ENCODE data around the gene CLSTN2. TPM values are rescaled to one million over a fixed set of nuclear protein-coding genes. Genes with fewer than 3 reads are reported as not detected.

The CLSTN2 gene
- total RNA-seq, 1 experiment from 2014 or later = 0.68 TPM

- Histone ChIP-seq H4K20me1 (ENCODE audit: control insufficient read depth, insufficient read depth, insufficient read length) (no peaks in the 10 kb centered on the region), H3K18ac (ENCODE audit: insufficient read length, low read depth, low read length) (no peak overlapping the region), H2BK20ac (ENCODE audit: low read depth, low read length, poor library complexity, severe bottlenecking) (no peak overlapping the region), H3K79me1 (ENCODE audit: insufficient read depth, low read depth, low read length, poor library complexity, severe bottlenecking) (no peaks in the 10 kb centered on the region), H3K27ac (ENCODE audit: insufficient read length, low read depth, low read length) (no peak overlapping the region), H3T11ph (ENCODE audit: low read length) (no peak overlapping the region), H2BK5ac (ENCODE audit: insufficient read length, low read length) (no peak overlapping the region), H3K14ac (ENCODE audit: insufficient read depth, low read length) (no peak overlapping the region), H2AK5ac (ENCODE audit: insufficient read length, low read length) (no peak overlapping the region), H3K23ac (ENCODE audit: insufficient read length, low read depth, low read length) (no peak overlapping the region), H4K8ac (replicated peaks; ENCODE audit: insufficient read length, low read depth, low read length) (no peak overlapping the region), H4K91ac (ENCODE audit: insufficient read length, low read depth, low read length) (no peak overlapping the region), H3K56ac (ENCODE audit: insufficient read length, low read depth, low read length) (no peak overlapping the region), H3K23me2 (ENCODE audit: insufficient read length, low read depth, low read length, poor library complexity, severe bottlenecking) (no peaks in the 10 kb centered on the region), H2BK15ac (ENCODE audit: low read depth, low read length) (no peak overlapping the region), H3K79me2 (ENCODE audit: insufficient read depth, low read length) (no peaks in the 10 kb centered on the region), H2AFZ (ENCODE audit: low read length) (no peak overlapping the region), H3K4ac (ENCODE audit: low read depth, low read length) (no peak overlapping the region), H2BK12ac (ENCODE audit: insufficient read length, low read depth, low read length) (no peak overlapping the region), H4K5ac (ENCODE audit: insufficient read length, low read depth, low read length) (no peak overlapping the region), H3K27me3 (ENCODE audit: insufficient read depth, low read length) (no peaks in the 10 kb centered on the region), H2BK120ac (ENCODE audit: low read depth, low read length, poor library complexity, severe bottlenecking) (no peak overlapping the region), H3K4me1 (ENCODE audit: insufficient read depth, low read length) (no peaks in the 10 kb centered on the region; the same call in 1 of the 2 replicates), H3K9ac (ENCODE audit: extremely low read depth, insufficient read length, low read length) (no peak overlapping the region), H3K9me3 (ENCODE audit: control insufficient read depth, low read depth, low read length) (no peaks in the 10 kb centered on the region), H3K4me2 (ENCODE audit: insufficient read depth, insufficient read length, low read length) (no peak overlapping the region)
- H3K4me1 Mint-ChIP-seq = peaks cover 9% of the 10 kb centered on the region in 2 experiments; a peak in 3 of 4 replicates
- no peaks in the 10 kb centered on the region for H3K27me3 Mint-ChIP-seq (ENCODE audit: low read depth)
- no CpG with 5 or more reads among the region's 8 CpGs for whole genome bisulfite sequencing (ENCODE audit: extremely low coverage, insufficient read length, low lambda C conversion rate)
- TF ChIP-seq CTCF (conservative IDR thresholded peaks at IDR 0.05) = no peak
- H3K9me3 Mint-ChIP-seq = no peaks in the 10 kb centered on the region
- no peaks in the 10 kb centered on the region for H3K36me3 Mint-ChIP-seq (ENCODE audit: insufficient read depth in 1 of 3, low read depth in 3 of 3)
- H3K27ac Mint-ChIP-seq = no peak overlapping the region
- no peak overlapping the region for H3K4me3 Mint-ChIP-seq
- no peak for DNase-seq
Observed at GRCh38 chr3:140432229-140432669, 497.3 kb downstream of the CLSTN2 start.

Data from H9 (cell line).